Amniotic epithelial cell (primary cell): Measurements from ENCODE around the gene CHCHD3.
"Not testable (repeated sequence)": the region's sequence is repeated elsewhere in the genome, so short reads cannot be mapped to it uniquely, and the experiment has no call there.

ENCODE experiments used
- DNase-seq: peaks from one replicate; pipeline ENCODE4 v3.0.0-alpha.2; 2010; ENCODE audit warnings: low read depth

CHCHD3 gene

DNA sequence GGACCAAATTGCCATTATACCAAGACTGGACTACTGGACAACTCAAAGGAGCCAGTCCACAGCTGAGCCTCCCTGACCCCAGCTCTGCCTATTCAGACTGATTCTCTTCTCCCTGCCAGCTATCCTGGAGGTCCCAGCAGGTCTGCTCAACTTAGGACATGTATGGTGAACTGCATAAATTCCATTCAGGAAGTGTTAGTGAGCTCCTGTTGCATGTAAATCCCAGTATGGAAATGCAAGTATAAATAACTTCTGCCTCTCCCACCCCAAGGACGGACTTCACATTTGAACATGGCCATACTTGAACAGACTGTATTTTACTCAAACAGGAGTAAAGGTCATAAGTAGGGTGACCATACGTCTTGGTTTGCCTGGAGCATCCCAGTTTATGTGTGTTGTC lies 128.4 kb downstream of the CHCHD3 start:
- no peak for DNase-seq

DNA sequence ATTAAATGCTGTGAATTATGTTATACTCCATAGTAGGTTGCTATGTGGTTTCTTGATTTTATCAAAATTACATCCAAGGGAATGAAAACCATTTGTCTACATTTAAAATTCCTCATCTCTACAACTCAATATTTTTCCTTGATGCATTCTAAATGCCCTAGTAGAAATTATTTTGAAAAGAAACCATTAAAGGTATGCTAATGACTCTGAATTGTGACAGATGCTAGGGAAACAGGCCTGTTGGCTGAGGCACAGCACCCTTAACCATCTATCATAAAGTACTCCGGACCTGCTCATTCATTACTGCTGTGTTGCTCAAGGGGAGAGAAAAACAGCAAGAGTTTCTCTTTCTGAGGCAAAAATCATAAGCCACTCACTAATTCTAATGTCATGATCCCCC lies 131.2 kb downstream of the CHCHD3 start:
- DNase-seq = no peak

- DNase-seq = no peak
Measured at GRCh38 chr7:132947011-132947410, 134.9 kb downstream of the CHCHD3 start.

DNA sequence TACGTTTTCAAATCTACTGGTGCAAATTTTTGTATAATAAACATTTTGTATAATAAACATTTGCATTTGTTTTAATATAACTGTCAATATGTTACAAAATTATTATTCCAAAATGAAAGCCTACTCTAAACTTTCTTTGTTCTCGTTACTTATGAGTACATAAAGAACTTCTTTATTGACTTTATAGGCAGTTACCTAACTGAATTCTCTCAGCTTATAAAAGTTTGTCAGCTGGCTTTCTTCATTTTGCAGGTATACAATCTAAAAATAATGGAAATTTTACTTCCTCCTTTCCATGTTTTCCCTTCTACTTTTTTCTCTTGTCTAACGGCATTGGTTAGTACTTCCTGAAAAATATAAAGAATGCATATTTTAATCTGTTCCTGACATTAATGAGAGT lies 137.1 kb downstream of the CHCHD3 start:
- no peak for DNase-seq

DNA sequence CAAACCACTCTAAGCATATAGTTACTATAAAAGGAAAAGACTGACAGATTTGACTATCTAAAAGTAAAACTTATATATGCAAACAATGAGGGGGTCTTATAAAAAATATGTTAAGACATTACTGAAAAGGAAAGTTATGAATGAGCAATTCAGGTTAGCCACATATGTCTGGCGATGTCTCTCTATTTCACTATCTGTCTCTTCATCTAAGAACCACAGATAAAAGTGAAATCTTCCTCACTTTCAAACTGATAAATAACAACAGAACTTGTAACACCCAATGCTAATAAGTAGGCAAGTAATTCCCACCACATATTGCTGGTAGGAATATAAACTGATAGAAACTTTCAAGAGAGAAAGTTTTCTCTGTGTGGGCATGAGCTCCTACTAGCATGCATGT lies 138.2 kb downstream of the CHCHD3 start:
- DNase-seq = peak; percentile 20

GRCh38 chr7:132942701-132943100 lies 139.2 kb downstream of the CHCHD3 start:
- no peak for DNase-seq

DNA sequence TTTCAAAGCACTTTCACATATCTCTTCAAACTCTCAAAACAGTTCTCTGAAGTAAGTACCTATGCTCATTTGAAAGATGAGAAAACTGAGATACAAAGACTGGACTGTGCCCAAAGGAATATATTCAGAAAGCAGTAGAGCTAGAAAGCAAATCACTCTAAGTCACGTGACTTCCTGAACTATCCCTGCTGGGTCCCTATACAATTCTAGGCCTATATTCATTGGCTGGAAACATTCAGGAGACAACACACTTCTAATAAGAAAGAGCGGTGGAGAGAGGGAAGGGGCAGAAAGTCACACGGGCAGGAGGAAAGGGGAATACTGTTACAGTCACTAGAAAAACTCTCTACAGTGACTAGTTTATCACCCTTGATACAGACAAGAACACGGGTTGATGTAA lies 140.0 kb downstream of the CHCHD3 start:
- no peak for DNase-seq

DNA sequence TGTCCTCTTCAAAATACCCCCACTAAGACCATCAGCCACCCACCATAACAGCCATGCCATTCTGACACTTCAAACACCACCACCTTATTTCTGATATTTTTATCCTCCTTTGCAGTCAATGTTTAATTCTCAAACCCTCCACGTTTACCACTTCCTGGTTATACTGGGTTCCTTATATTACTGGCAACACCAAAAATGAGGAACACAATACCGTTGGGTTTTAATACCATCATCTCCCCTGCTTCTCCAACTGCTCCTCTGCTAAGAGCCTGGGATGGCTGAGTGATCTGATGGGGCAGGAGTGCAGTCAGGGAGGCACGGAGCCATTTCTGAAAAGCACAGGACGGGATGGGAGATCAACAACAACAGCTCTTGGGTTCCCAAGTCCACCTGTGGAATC lies 140.5 kb downstream of the CHCHD3 start:
- no peak for DNase-seq

GRCh38 chr7:132940084-132940483 lies 141.8 kb downstream of the CHCHD3 start:
- no peak for DNase-seq

GRCh38 chr7:132939495-132939894 lies 142.4 kb downstream of the CHCHD3 start:
- DNase-seq = no peak

- DNase-seq = no peak
Measured at GRCh38 chr7:132937286-132937685, 144.6 kb downstream of the CHCHD3 start.

GRCh38 chr7:132935608-132936007 lies 146.3 kb downstream of the CHCHD3 start:
- DNase-seq = no peak

- no peak for DNase-seq
Measured at GRCh38 chr7:132934017-132934416, 147.9 kb downstream of the CHCHD3 start.

DNA sequence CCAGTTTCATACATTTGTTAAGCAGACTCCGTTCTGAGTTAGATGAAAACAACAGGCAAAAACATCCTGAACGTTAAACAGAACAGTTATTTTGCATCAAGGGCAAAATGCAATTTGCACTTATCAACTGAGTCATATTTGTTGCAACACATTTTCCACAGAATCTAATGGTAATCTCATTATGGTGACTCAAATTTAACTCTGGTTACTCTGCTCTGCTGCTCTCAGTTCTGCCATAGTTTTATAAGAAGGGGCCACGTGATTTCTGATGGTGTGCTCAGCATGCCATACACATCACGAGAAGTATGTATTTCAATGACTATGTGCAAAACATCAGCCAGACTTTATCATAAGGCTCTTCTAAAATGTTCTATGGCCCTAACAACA lies 148.8 kb downstream of the CHCHD3 start:
- DNase-seq = peak; percentile 97

- DNase-seq = no peak
Measured at GRCh38 chr7:132932296-132933071, 149.4 kb downstream of the CHCHD3 start.

GRCh38 chr7:132930881-132931280 lies 151.0 kb downstream of the CHCHD3 start:
- DNase-seq = peak; percentile 42

DNA sequence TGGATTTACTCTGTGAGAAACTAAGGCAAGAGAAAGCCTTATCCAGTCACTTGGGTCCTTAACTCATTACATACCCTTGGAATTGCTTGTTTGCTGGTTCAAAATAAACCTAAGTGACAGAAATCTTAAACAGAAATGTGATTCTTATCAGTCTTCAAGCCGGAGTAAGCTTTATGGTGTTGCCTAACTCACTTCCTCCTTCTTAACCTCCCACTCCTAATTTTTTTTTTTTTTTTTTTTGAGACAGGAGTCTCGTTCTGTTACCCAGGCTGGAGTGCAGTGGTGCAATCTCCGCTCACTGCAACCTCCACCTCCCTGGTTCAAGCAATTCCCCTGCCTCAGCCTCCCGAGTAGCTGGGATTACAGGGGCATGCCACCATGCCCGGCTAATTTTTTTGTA lies 151.9 kb downstream of the CHCHD3 start:
- peak; percentile 77 for DNase-seq

DNA sequence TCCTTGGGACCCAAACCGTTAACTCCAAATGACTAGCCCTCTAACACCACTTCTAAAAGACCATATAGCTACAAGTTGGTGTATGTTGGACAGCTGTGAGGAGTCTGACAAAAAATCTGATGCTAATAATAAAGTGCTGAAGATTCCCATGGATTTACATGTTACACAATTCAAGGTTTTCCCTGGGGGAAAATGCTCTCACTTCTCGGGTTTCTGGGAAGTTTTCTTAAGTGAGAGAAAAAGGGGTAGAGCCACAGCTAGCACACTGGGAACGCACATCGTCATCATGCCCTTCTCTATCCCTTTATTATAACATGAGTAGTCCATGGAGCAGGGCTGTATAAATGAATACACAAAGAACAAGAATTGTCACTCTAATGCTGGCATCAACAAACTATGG lies 162.1 kb downstream of the CHCHD3 start:
- DNase-seq = no peak

- no peak for DNase-seq
Measured at GRCh38 chr7:132915647-132916046, 166.2 kb downstream of the CHCHD3 start.

GRCh38 chr7:132910657-132911056 lies 171.2 kb downstream of the CHCHD3 start:
- no peak for DNase-seq

GRCh38 chr7:132907380-132907940 lies 174.4 kb downstream of the CHCHD3 start:
- no peak for DNase-seq

DNA sequence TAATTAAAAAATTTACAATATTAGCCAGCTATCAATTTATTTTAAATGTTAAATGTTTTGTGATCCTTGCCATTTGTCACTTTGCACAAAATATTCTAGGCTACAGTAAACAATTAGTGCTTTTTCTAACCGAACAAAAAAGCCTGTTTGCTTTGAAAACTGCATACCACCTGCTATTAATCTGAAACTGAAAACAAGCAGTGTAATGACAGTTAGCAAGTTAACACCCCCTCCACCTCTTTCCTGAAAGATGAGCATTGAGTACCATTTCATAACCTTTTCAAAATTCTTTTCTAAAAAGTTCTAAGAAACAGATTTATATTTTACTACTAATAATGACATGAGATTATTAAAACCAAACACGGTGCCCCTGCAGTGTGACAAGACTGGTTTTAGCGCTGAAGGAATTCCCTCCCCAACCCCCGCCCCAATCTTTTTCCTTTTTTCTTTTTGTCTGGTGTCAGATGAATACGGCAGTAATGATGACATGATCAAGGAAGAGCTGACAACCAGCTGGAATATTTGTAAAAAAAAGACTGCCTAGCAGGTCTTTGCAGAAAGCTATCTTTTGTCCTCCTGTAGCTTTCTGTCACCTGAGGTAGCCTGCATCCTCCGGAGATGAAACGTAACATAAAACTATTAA lies 175.6 kb downstream of the CHCHD3 start:
- DNase-seq = no peak

DNA sequence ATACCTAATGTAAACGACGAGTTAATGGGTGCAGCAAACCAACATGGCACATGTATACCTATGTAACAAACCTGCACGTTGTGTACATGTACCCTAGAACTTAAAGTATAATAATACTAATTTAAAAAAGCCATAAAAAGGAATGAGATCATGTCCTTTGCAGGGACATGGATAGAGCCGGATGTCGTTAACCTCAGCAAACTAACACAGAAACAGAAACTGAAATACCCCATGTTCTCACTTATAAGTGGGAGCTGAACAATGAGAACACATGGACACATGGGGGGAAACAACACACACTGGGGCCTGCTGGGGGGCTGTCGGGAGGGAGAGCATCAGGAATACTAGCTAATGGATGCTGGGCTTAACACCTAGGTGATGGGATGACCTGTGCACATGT lies 176.8 kb downstream of the CHCHD3 start:
- not testable (repeated sequence) for DNase-seq

GRCh38 chr7:132904209-132904608 lies 177.7 kb downstream of the CHCHD3 start:
- no peak for DNase-seq
